Measurements from ENCODE around the gene AMFR.

GRCh38 chr16:56351481-56351880, 73.9 kb downstream of the AMFR start:
- no peak for TF ChIP-seq POLR2AphosphoS5 (IDR thresholded peaks at IDR 0.05; ENCODE audit: low read depth, low read length)
- no peak for TF ChIP-seq POLR2A (IDR thresholded peaks at IDR 0.05; ENCODE audit: low read depth, low read length)
- TF ChIP-seq TAF1 (IDR thresholded peaks at IDR 0.05; ENCODE audit: borderline replicate concordance, low read depth, low read length): no peak

Data from GM12892 (cell line).